HG03095 (cell line): Measurements from ENCODE around the gene APBA2.
"Not testable (repeated sequence)": the region's sequence is repeated elsewhere in the genome, so short reads cannot be mapped to it uniquely, and the experiment has no call there.

Experiments used
- ATAC-seq: cut with Tn5 transposase; IDR thresholded peaks from one replicate; pipeline ENCODE4 v1.9.1; 2021; ENCODE audit warnings: moderate library complexity; ENCODE audit not compliant: unreplicated experiment

Gene APBA2

DNA sequence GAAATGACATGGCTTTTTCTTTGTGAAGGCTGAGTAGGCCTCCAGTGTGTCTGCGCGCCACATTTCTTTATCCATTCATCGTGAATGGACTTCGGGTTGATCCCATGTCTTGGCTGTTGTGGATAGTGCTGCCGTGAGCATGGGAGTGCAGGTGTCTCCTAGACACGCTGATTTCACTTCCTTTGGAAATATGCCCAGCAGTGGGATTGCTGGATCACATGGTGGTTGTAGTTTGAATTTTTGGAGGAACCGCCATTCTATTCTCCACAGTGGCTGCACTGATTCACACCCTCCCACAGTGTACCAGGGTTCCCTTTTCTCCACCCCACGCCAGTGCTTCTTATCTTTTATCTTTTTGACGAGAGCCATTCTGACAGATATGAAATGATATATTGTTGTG, 212.2 kb downstream of the APBA2 start:
- ATAC-seq = no peak

- no peak for ATAC-seq
Measured at GRCh38 chr15:29098652-29099051, 212.9 kb downstream of the APBA2 start.

DNA sequence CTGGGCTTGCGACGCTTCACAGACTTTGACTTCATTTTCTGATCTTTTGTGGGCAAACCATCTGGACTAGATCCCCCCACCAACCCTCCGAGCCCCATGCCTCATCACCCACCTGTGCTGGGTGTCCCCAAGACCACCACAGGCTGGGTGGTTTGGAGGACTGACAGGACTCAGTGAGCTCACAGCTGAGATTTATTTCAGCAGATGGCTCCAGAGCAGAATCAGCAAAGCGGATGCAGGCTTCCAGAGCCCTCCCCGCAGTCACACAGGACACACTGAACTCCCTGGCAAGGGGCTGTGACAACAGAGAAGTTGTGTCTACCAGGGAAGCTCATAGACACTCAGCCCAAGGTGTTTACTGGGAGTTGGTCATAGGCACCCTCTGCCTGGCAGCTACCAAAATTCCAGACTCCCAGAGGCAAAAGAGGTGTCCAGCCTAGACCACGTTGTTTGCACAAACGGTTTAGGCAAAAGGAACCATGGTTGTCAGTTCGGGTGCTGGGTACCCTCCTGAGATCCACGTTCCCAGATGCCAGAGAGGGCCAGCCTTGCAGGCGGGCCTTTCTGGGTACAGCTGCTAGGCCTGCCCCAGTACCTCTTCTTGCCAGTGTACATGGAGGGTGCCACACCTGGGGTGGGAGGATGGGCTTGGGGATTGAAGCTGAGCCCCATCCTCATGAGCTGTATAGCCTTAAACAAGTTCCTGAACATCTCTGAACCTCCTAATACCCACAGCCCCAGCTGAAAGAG, 213.5 kb downstream of the APBA2 start:
- no peak for ATAC-seq

GRCh38 chr15:29100486-29101000, 214.8 kb downstream of the APBA2 start:
- no peak for ATAC-seq

DNA sequence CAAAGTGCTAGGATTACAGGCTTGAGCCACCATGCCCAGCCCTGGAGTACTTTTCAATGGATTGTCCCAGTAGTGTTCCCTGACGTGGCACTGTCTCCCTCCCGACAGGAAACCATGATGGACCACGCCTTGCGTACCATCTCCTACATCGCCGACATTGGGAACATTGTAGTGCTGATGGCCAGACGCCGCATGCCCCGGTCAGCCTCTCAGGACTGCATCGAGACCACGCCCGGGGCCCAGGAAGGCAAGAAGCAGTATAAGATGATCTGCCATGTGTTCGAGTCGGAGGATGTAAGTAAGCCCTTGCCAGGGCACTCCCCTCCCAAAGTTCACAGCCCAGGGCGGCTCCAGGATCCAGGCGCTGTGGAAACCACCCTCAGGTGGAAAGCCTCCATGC, 215.7 kb downstream of the APBA2 start:
- ATAC-seq = no peak

DNA sequence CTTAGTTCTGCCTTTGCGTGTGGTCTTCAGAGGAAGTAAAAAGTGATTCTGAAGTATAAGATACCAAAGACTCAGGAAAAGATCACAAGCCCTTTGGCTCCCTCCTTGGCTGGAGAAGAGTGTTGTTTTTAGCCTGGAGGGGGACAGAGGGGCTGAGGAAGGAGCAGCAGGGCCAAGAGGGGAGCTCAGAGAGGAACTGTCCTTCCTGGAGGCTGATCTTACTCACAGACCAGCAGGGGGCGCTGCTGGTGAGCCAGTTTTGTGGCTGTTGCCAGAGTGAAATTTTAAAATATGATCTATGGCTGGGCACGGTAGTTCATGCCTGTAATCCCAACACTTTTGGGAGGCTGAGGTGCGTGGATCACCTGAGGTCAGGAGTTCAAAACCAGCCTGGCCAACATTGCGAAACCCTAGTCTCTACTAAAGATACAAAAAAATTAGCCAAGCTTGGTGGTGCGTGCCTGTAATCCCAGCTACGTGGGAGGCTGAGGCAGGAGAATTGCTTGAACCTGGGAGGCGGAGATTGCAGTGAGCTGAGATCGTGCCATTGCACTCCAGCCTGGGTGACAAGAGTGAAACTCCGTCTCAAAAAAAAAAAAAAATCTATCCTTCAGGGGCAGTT, 216.5 kb downstream of the APBA2 start:
- not testable (repeated sequence) for ATAC-seq

DNA sequence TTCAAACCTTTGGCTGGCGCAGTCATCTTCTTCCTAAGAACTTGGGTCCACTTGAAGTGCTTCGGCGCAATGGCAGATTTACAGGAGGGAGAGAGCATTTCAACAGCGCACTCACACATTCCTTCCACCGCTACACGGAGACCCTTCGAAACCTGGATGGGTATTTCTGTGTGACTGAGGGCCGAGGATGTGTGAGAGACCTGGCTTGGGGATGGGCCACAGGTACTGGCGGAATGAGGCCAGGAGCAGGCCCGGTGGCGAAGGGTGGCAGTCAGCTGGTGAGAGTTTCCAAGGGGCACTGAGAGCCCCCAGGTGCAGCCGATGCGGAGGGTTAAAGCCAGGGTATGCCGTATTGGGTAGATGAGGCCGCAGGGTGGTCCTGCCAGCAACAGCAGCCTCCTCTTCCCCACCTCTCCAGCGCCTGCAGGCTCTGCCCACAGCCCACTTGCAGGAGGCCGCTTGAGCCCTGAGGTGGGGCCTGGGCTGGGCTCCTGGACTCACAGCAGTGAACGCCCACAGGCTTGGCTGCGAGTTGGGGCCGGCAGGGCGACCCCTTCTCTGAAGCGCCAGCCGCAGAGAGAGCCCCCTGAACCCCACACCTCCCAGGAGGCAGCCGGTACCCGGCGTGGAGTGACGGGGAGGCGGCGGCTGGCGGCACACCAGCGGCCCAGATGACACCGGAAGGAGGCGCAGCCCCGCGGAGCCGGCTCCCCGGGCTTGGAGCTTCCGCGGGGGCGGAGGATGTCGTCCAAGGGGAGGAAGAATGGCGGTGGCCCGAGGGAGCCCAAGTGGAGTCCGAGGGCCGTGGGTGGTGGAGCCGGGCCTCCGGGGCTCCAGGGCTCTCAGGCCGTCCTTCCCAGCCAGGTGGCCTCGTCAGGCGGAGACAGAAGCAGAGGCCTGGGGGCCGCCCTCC, 217.4 kb downstream of the APBA2 start:
- ATAC-seq = no peak

DNA sequence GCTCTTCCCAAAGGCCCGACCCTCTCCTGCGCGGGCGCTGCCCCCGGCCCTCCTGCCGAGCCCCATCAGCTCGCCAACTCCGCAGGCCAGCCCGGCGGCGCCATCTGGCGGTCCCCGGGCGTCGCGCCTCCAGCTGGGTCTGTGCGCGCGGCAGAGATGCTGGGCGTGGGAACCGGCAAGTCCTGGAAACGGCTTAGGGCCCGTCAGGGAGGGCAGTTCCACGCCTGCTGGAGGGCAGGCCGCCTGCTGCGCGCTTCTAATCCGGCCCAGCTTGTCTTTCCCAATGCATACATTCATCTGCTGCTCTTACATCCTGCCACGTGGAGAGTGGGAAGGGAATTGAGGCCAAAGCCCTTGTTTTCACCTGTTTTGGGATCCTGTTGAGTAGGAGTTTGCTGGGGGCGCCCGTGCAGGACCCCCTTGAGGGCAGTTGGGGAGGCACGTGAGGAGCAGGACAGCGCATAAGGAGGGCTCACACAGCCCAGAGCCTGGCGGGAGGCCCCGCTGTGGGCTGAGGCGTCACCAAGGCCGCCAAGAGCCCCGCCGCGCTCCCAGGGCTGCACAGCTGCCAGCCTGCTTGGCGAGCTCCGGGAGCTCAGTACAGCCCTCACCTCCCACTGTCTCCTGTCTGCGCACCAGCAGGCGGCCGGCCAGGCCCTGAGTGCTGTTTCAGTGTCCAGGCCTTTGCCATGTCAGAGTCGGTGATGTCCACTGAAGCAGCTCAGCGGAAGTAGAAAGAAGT, 218.2 kb downstream of the APBA2 start:
- no peak for ATAC-seq

- ATAC-seq = no peak
Measured at GRCh38 chr15:29104566-29104880, 218.7 kb downstream of the APBA2 start.

GRCh38 chr15:29105151-29105854, 219.5 kb downstream of the APBA2 start:
- no peak for ATAC-seq

GRCh38 chr15:29106116-29106515, 220.3 kb downstream of the APBA2 start:
- ATAC-seq = no peak

DNA sequence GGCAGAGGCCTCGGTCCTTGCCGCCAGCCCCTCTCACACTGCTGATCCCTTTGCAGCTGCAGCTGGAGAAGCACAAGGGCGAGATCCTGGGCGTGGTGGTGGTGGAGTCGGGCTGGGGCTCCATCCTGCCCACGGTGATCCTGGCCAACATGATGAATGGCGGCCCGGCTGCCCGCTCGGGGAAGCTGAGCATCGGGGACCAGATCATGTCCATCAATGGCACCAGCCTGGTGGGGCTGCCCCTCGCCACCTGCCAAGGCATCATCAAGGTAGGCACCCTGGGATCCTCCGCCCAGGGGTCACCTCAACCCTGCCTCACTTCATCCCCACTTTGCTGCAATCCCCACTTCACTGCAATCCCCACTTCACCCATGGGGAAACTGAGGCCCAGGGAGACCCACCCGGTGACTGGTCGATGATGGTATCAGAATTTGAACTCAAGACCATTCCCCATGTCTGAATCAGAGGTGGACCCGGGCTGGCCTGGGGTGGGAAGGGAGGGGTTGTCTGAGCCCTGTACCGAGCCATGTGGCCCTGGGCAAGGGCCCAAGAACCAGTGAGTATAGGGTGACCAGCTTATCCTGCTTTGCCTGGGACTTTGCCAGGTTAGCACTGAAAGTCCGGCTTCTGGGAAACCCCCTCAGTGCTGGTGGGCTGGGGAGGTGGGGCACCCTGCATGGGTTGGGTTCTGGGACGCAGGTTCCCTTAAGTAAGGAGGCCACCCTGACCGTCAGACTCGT, 220.9 kb downstream of the APBA2 start:
- no peak for ATAC-seq

GRCh38 chr15:29107291-29107890, 221.6 kb downstream of the APBA2 start:
- ATAC-seq = no peak

- ATAC-seq = no peak
Measured at GRCh38 chr15:29107971-29108645, 222.3 kb downstream of the APBA2 start.

GRCh38 chr15:29109762-29110161, 224.0 kb downstream of the APBA2 start:
- no peak for ATAC-seq

DNA sequence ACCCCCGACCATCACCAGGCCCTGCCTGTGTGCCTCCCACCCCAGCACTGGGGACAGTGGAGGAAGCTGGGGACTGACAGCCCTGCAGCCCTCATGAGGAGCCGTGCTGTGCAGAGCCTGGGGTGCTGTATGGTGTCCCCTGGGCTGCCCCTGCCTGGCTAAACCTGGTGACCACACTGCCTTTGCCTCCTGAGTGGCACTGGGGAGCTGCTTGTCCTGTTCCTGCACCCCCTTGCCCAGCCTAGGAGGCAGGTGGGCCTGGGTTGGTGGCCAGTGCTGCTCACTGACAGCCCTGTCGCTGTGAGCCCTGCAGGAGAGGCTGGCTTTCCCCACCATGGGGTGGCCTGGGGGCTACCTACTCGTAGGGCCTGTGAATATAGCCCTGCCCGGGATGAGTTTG, 224.4 kb downstream of the APBA2 start:
- no peak for ATAC-seq

- ATAC-seq = no peak
Measured at GRCh38 chr15:29110733-29111132, 225.0 kb downstream of the APBA2 start.

GRCh38 chr15:29111705-29112281, 226.0 kb downstream of the APBA2 start:
- ATAC-seq = no peak
